Gastroesophageal sphincter (tissue), 4 donors: ENCODE results near the gene EPHA10. TPM values are rescaled to one million over a fixed set of nuclear protein-coding genes. Genes with fewer than 3 reads are reported as not detected.

Experiments
- ATAC-seq: fragments of 150-250 bp; one replicate; pipeline ENCODE4 v1.9.1; 2016; ENCODE audit warnings: mild to moderate bottlenecking, moderate library complexity
- H3K27ac ChIP-seq, 4 donors: fragments of 200-600 bp; sonication (generic) in 3 of 4; 1 replicate in 3 of 4; 2 replicates in 1 of 4; pipeline ENCODE4 v1.5.1; 2016 to 2019
- H3K27me3 ChIP-seq: fragments of 200-600 bp; sonication (generic); one replicate; pipeline ENCODE4 v1.5.1; 2019
- H3K36me3 ChIP-seq, 2 donors: fragments of 200-600 bp; sonication (generic); one replicate each; pipeline ENCODE4 v1.5.1; 2019; ENCODE audit warnings: control low read depth in 1 of 2
- H3K4me1 ChIP-seq, 3 donors: fragments of 200-600 bp; sonication (generic); 1 replicate in 2 of 3; 2 replicates in 1 of 3; pipeline ENCODE4 v1.5.1; 2016 to 2019; ENCODE audit warnings: control low read depth in 2 of 3
- H3K4me3 ChIP-seq, 2 donors: fragments of 200-600 bp; sonication (generic); one replicate each; pipeline ENCODE4 v1.5.1; 2019; ENCODE audit warnings: mild to moderate bottlenecking in 1 of 2, moderate library complexity in 1 of 2
- H3K9me3 ChIP-seq, 3 donors: fragments of 200-600 bp; sonication (generic); one replicate each; pipeline ENCODE4 v1.5.1; 2017 to 2019; ENCODE audit warnings: control low read depth in 2 of 3
- CTCF ChIP-seq, 4 experiments: fragments of 200-600 bp in 2 of 4; fragments of 450-650 bp in 2 of 4; sonication (generic) in 1 of 4; IDR thresholded peaks; one replicate each; pipeline ENCODE4 v1.5.1; 2017 to 2019; ENCODE audit warnings: antibody characterized with exemption in 4 of 4, mild to moderate bottlenecking in 2 of 4, moderate library complexity in 2 of 4
- EP300 ChIP-seq: sonication (generic); formaldehyde crosslinking; IDR thresholded peaks from one replicate; pipeline ENCODE4 v1.6.1; 2017; ENCODE audit warnings: antibody characterized with exemption, mild to moderate bottlenecking
- POLR2A ChIP-seq, 2 donors: fragments of 450-650 bp; IDR thresholded peaks; one replicate each; pipeline ENCODE4 v1.6.1; 2017; ENCODE audit warnings: antibody characterized with exemption in 2 of 2, mild to moderate bottlenecking in 2 of 2, moderate library complexity in 1 of 2
- POLR2AphosphoS5 ChIP-seq: sonication (generic); formaldehyde crosslinking; IDR thresholded peaks from one replicate; pipeline ENCODE4 v1.6.1; 2017; ENCODE audit warnings: antibody characterized with exemption
- WGBS, 2 donors: methylation state at CpG; one replicate each; pipeline ENCODE4 v1.1.5; 2018; ENCODE audit warnings: low coverage in 1 of 2; 5-methylcytosine and 5-hydroxymethylcytosine counted together
- total RNA-seq, 4 donors: library from RNA; depleted of rRNA; stranded (reverse); fragments of >200 nt; gene quantifications; one replicate each; pipeline ENCODE4 v1.1.0, GENCODE V29; 2016

Gene EPHA10
- total RNA-seq, 4 donors from 2014 or later = 0.12 to 0.93 (median 0.51) TPM

- Histone ChIP-seq H3K27ac (no peak overlapping the region), H3K9me3 (no peaks in the 10 kb centered on the region), H3K36me3 (no peaks in the 10 kb centered on the region), H3K4me3 (no peak overlapping the region), H3K27me3 (peaks cover 100% of the 10 kb centered on the region), H3K4me1 (no peaks in the 10 kb centered on the region)
- no peak for ATAC-seq
- TF ChIP-seq POLR2A (IDR thresholded peaks at IDR 0.05) = no peak
- TF ChIP-seq EP300 = no peak
- TF ChIP-seq CTCF (IDR thresholded peaks at IDR 0.05) = no peak
- no peak for TF ChIP-seq POLR2AphosphoS5
- 45% methylated on average over 6 of the region's 25 CpGs; no CpG with 5 or more reads in 1 of the 2 donors for WGBS, 2 donors
Measured at GRCh38 chr1:37763791-37764413, 1.0 kb downstream of the EPHA10 start.

DNA sequence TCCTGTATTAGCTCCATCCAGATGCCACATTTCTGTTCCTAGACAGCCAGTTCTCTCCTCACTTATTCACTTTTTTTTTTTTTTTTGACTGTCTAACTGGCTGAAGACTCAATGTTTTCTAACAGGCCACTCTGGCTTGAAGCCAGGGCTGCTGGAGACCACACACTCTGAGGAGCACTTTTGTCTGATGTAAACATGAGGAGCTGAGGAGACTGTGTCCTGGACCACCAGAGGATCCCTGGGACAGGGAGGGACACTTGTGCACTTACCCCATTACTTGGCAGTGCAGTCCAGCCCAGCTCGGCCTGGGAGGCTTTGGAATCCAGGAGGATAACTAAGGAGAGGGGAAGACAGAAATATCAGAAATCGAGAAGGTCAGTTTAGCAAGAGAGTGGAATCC is 2.4 kb downstream of the EPHA10 start:
- WGBS, 2 donors = 58 to 61% methylated on average over 2 of the region's 2 CpGs
- H3K27me3 ChIP-seq = peaks cover 100% of the 10 kb centered on the region

GRCh38 chr1:37761416-37762095 is 3.4 kb downstream of the EPHA10 start:
- Histone ChIP-seq H3K27ac (no peak overlapping the region), H3K9me3 (no peaks in the 10 kb centered on the region), H3K27me3 (peaks cover 99% of the 10 kb centered on the region), H3K36me3 (no peaks in the 10 kb centered on the region), H3K4me3 (no peak overlapping the region), H3K4me1 (no peaks in the 10 kb centered on the region)
- TF ChIP-seq CTCF (IDR thresholded peaks at IDR 0.05) (no peak), POLR2A (IDR thresholded peaks at IDR 0.05) (no peak), EP300 (no peak), POLR2AphosphoS5 (no peak)
- ATAC-seq = no peak
- WGBS, 2 donors = 32 to 53% methylated on average over 6 to 8 of the region's 68 CpGs

More for the DNA sequence above, 2.4 kb downstream of the EPHA10 start:
- H3K27ac ChIP-seq = no peak overlapping the region
- TF ChIP-seq EP300 (no peak), CTCF (IDR thresholded peaks at IDR 0.05) (no peak), POLR2A (IDR thresholded peaks at IDR 0.05) (no peak), POLR2AphosphoS5 (no peak)
- no peak for ATAC-seq
- H3K36me3 ChIP-seq = no peaks in the 10 kb centered on the region
- no peaks in the 10 kb centered on the region for H3K9me3 ChIP-seq
- no peaks in the 10 kb centered on the region for H3K4me1 ChIP-seq
- no peak overlapping the region for H3K4me3 ChIP-seq

DNA sequence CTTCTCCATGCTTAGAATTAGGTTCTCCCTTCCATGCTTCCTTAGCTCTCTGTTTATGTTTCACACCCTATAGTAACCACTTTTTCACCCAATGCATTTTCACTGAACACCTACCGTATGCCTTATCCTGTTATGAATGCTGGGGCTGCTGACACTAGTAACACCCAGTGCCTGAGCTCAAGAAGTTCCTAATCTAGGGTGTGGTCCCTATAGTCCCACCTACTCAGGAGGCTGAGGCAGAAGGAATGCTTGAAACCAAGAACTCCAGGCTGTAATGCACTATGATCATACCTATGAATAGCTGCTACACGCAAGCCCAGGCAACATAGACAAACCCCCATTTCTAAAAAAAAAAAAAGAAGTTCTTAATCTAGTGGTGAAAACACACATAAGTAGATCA is 5.5 kb downstream of the EPHA10 start:
- 63 to 71% methylated on average over 2 of the region's 2 CpGs for WGBS, 2 donors
- peaks cover 99% of the 10 kb centered on the region for H3K27me3 ChIP-seq
- H3K27ac ChIP-seq = no peak overlapping the region
- H3K4me3 ChIP-seq = no peak overlapping the region
- ATAC-seq = no peak
- no peak for TF ChIP-seq EP300
- no peak for TF ChIP-seq POLR2A (IDR thresholded peaks at IDR 0.05)
- TF ChIP-seq POLR2AphosphoS5 = no peak
- TF ChIP-seq CTCF (IDR thresholded peaks at IDR 0.05) = no peak
- no peaks in the 10 kb centered on the region for H3K36me3 ChIP-seq
- H3K9me3 ChIP-seq = no peaks in the 10 kb centered on the region
- H3K4me1 ChIP-seq = no peaks in the 10 kb centered on the region
